Activated T-cell treated with anti-CD3 and anti-CD28 coated beads, Interleukin-2, amount 50 U/mL, for 24 hours (primary cell): ENCODE measurements around the gene SNX6.
"Not testable (repeated sequence)": the region's sequence is repeated elsewhere in the genome, so short reads cannot be mapped to it uniquely, and the experiment has no call there.

Experiments used
- DNase-seq: peaks from one replicate; pipeline ENCODE4 v3.0.0-alpha.2; 2020
- H3K27ac Mint-ChIP-seq: 2 replicates; pipeline ENCODE4 v1.8.0; 2020; ENCODE audit warnings: mild to moderate bottlenecking, mixed read lengths
- H3K27me3 Mint-ChIP-seq: 2 replicates; pipeline ENCODE4 v1.8.0; 2020; ENCODE audit warnings: mixed read lengths
- H3K36me3 Mint-ChIP-seq: 2 replicates; pipeline ENCODE4 v1.8.0; 2020; ENCODE audit warnings: low read depth, mixed read lengths
- H3K4me1 Mint-ChIP-seq: 2 replicates; pipeline ENCODE4 v1.8.0; 2020; ENCODE audit warnings: low read depth, mixed read lengths
- H3K4me3 Mint-ChIP-seq: 2 replicates; pipeline ENCODE4 v1.8.0; 2020; ENCODE audit warnings: mild to moderate bottlenecking, moderate library complexity, mixed read lengths
- H3K9me3 Mint-ChIP-seq: 2 replicates; pipeline ENCODE4 v1.8.0; 2020; ENCODE audit warnings: mixed read lengths

The SNX6 gene

DNA sequence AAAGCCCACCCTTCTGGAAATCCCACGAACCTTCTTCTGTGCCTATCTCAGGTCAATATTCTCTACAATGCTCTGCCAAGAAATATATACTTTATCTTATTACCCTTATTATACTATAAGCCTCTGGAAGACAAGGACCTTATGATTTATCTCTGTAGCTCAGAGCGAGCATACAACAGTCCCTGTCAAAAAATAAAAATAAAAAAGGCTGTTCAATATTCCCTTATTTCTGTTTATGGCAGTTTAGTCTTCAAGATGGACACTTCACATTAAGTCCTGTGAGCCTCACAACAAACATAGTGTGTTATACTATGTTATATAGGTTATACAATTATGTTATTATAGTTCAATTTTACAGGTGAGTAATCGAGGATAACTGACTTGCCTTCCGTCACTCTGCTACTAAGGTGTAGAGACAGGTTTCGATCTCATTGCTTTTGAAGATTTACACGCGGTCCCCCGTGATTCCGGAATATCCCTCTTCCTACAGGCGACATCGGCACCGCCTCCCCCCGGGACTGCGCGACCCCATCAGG lies 91.0 kb downstream of the SNX6 start:
- H3K27ac Mint-ChIP-seq = peak overlapping the region; percentile 99
- peaks cover 39% of the 10 kb centered on the region for H3K4me1 Mint-ChIP-seq
- peak overlapping the region; percentile 100 for H3K4me3 Mint-ChIP-seq
- H3K36me3 Mint-ChIP-seq = peaks cover 35% of the 10 kb centered on the region
- H3K27me3 Mint-ChIP-seq = no peaks in the 10 kb centered on the region
- DNase-seq = no peak
- H3K9me3 Mint-ChIP-seq = no peaks in the 10 kb centered on the region

GRCh38 chr14:34538096-34538495 lies 91.9 kb downstream of the SNX6 start:
- H3K27ac Mint-ChIP-seq = peak overlapping the region; percentile 99
- H3K9me3 Mint-ChIP-seq, H3K27me3 Mint-ChIP-seq, DNase-seq: not testable (repeated sequence)
- peaks cover 43% of the 10 kb centered on the region for H3K4me1 Mint-ChIP-seq
- H3K36me3 Mint-ChIP-seq = peaks cover 42% of the 10 kb centered on the region
- peak overlapping the region; percentile 100 for H3K4me3 Mint-ChIP-seq

DNA sequence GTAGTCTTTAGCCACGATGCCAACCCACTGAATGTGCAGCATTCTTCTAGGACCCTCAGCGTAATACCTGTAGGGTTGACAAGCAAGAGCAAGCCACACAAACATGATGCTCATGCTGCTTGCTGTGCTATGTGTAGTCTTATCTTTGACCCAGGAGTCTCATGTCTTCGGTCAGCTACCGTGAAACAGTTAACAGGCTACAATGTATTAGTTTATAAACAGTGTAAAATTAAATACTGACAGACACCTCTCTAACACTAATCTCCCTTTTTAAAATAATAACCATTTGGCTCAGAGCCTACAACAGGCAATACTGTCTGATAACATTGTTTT lies 92.3 kb downstream of the SNX6 start:
- peaks cover 46% of the 10 kb centered on the region for H3K36me3 Mint-ChIP-seq
- H3K27ac Mint-ChIP-seq = peak overlapping the region; percentile 82
- no peaks in the 10 kb centered on the region for H3K9me3 Mint-ChIP-seq
- no peaks in the 10 kb centered on the region for H3K27me3 Mint-ChIP-seq
- no peak for DNase-seq
- peaks cover 43% of the 10 kb centered on the region for H3K4me1 Mint-ChIP-seq
- peak overlapping the region; percentile 53 for H3K4me3 Mint-ChIP-seq

GRCh38 chr14:34536951-34537676 lies 92.8 kb downstream of the SNX6 start:
- H3K36me3 Mint-ChIP-seq = peaks cover 52% of the 10 kb centered on the region
- DNase-seq = no peak
- H3K9me3 Mint-ChIP-seq = no peaks in the 10 kb centered on the region
- H3K4me3 Mint-ChIP-seq = peak overlapping the region; percentile 53
- peaks cover 43% of the 10 kb centered on the region for H3K4me1 Mint-ChIP-seq
- H3K27me3 Mint-ChIP-seq = no peaks in the 10 kb centered on the region
- H3K27ac Mint-ChIP-seq = peak overlapping the region; percentile 82

DNA sequence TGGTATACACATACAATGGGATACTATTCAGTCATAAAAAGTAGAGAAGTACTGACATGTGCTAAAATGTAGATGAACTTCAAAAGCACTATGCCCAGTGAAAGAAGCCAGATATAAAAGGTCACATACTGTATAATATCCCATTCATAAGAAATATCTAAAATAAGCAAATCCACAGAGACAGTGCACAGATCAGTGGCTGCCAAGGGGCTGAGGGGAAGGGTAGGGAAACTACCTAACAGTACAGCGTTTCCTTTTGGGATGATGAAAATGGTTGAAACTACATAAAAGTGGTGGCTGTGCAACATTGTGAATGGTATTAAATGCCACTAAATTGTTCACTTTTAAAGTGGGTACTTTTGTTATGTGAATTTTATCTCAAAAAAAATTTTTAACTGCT lies 102.4 kb downstream of the SNX6 start:
- no peaks in the 10 kb centered on the region for H3K27me3 Mint-ChIP-seq
- H3K27ac Mint-ChIP-seq = no peak overlapping the region
- no peaks in the 10 kb centered on the region for H3K9me3 Mint-ChIP-seq
- no peak overlapping the region for H3K4me3 Mint-ChIP-seq
- no peak for DNase-seq
- peaks cover 87% of the 10 kb centered on the region for H3K36me3 Mint-ChIP-seq
- H3K4me1 Mint-ChIP-seq = no peaks in the 10 kb centered on the region

GRCh38 chr14:34524216-34524615 lies 105.7 kb downstream of the SNX6 start:
- H3K27ac Mint-ChIP-seq, H3K27me3 Mint-ChIP-seq, H3K4me1 Mint-ChIP-seq, DNase-seq, H3K9me3 Mint-ChIP-seq, H3K4me3 Mint-ChIP-seq: not testable (repeated sequence)
- H3K36me3 Mint-ChIP-seq = peaks cover 88% of the 10 kb centered on the region

GRCh38 chr14:34522496-34522895 lies 107.5 kb downstream of the SNX6 start:
- H3K36me3 Mint-ChIP-seq = peaks cover 88% of the 10 kb centered on the region
- H3K4me3 Mint-ChIP-seq = no peak overlapping the region
- H3K4me1 Mint-ChIP-seq = no peaks in the 10 kb centered on the region
- no peak for DNase-seq
- no peaks in the 10 kb centered on the region for H3K9me3 Mint-ChIP-seq
- no peak overlapping the region for H3K27ac Mint-ChIP-seq
- no peaks in the 10 kb centered on the region for H3K27me3 Mint-ChIP-seq

- peaks cover 87% of the 10 kb centered on the region for H3K36me3 Mint-ChIP-seq
- H3K4me1 Mint-ChIP-seq, H3K27me3 Mint-ChIP-seq, H3K27ac Mint-ChIP-seq, DNase-seq, H3K9me3 Mint-ChIP-seq, H3K4me3 Mint-ChIP-seq: not testable (repeated sequence)
Measured at GRCh38 chr14:34521071-34521470, 108.9 kb downstream of the SNX6 start.

DNA sequence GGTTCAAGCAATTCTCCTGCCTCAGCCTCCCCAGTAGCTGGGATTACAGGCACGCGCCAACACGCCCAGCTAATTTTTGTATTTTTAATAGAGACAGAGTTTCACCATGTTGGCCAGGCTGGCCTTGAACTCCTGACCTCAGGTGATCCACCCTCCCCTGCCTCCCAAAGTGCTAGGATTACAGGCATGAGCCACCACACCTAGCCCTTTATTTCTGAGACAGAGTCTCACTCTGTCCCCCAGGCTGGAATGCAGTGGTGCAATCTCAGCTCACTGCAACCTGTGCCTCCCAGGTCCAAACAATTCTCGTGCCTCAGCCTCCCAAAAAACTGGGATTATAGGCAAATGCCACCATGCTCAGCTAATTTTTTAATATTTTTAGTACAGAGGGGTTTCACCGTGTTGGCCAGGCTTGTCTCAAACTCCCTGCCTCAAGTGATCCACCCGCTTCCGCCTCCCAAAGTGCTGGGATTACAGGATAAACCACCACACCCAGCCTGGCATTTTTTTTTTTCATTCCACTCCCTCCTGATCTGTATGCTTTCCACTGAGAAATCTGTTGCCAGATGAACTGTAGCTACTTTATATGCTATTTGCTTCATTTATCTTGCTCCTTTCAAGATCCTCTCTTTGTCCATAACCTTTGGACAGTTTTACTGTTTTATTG lies 109.5 kb downstream of the SNX6 start:
- H3K4me1 Mint-ChIP-seq, H3K27ac Mint-ChIP-seq, H3K27me3 Mint-ChIP-seq, H3K4me3 Mint-ChIP-seq, H3K9me3 Mint-ChIP-seq, DNase-seq: not testable (repeated sequence)
- peaks cover 90% of the 10 kb centered on the region for H3K36me3 Mint-ChIP-seq
